Muscle of back (tissue), 11 donors: ENCODE measurements around the gene AP3B1. TPM values are rescaled to one million over a fixed set of nuclear protein-coding genes. Genes with fewer than 3 reads are reported as not detected.
"Not testable (repeated sequence)": the region's sequence is repeated elsewhere in the genome, so short reads cannot be mapped to it uniquely, and the experiment has no call there.

ENCODE experiments used
- DNase-seq, 3 donors: peaks; one replicate each; pipeline versions ENCODE4 v3.0.0 to v3.0.0-alpha.2; 2013
- polyA plus RNA-seq, 10 donors: library from polyadenylated mRNA; unstranded; fragments of 120-200 nt; gene quantifications; one replicate each; pipeline ENCODE4 v1.2.1, GENCODE V29; 2013; ENCODE audit not compliant: insufficient read length in 10 of 10

AP3B1 gene
- polyA plus RNA-seq, 10 donors = 33.2 to 46.3 (median 35.7) TPM

DNA sequence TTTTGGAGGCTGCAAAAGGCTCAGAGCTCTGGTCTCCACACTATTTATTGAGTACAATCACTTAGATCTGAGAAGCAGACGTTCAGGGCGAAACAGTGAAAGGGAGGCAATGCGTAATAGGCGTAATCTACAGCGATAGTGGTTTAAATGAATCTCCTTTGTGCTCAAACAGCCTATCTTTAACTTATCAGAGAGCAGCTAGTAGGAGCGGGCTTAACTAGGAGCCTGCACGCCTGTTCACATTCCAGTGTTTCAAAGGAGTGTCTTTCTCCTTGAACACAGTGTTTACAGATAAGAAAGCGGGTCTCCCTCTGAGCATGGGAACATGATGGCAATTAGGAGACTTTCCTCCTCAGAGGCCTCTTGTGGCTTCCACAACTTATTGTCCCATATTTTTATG, 49.4 kb downstream of the AP3B1 start:
- no peak for DNase-seq

GRCh38 chr5:78243639-78244038, 50.9 kb downstream of the AP3B1 start:
- DNase-seq = peak in 1 of 3 donors; percentile 19

- no peak for DNase-seq
These were observed 51.4 kb downstream of the AP3B1 start for GRCh38 chr5:78243091-78243490.

- DNase-seq = no peak
These were observed 52.5 kb downstream of the AP3B1 start for GRCh38 chr5:78242001-78242400.

GRCh38 chr5:78237911-78238310, 56.6 kb downstream of the AP3B1 start:
- DNase-seq = no peak

DNA sequence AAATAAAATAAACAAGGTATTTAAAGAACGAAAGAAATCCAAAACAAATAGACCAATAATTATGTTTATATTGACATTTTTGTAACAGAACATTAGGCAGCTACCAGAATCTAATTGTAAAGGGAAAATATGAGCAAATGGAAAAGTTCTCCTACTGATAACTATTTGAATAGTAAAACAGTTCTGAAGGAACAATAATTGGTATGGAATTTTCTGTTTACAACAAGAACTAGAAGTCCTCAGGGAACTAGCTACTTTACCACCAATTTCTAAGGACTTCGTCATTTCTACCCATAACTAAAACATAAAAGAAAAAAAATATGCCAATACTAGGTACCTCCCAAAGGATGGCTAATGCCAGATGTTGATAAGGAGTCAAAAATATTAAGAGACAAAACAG, 58.5 kb downstream of the AP3B1 start:
- no peak for DNase-seq

DNA sequence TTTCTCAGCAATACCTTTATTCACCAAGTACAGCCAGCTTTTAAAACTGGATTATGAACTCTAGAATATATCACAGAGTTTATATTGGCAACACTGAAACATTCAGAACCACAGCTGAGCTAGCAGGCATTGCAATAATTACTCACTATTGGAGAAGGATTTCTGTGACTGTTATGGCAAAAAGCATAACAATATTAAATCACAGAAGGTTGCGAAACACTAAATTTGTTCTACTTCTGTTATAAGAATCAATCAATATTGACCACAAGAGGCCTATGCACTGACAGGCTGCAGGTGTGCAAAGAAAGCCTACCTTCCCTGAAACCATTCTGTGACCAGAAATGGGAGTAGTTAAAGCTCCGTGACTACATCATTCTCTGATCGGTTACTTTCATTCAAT, 59.2 kb downstream of the AP3B1 start:
- peak in 1 of 3 donors; percentile 3 for DNase-seq

GRCh38 chr5:78234804-78235203, 59.7 kb downstream of the AP3B1 start:
- no peak for DNase-seq

DNA sequence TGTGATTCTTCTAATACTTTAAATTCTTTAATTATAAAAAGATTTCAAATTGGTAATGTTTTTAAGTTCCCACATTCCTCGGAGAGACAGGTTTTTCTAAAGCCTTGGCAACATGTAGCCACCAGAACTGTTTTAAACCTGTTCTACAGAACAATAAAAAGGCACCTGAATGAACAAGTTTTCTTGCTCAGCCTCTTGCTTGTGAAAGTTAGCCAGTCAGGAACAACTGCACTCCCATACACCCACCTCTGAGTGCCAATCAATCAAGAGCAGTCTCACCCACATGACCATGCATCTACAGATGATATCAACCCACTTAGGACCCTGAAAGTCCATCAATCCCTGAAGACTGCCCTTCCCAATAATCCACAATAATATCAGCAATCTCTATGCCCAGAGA, 62.3 kb downstream of the AP3B1 start:
- DNase-seq = no peak

DNA sequence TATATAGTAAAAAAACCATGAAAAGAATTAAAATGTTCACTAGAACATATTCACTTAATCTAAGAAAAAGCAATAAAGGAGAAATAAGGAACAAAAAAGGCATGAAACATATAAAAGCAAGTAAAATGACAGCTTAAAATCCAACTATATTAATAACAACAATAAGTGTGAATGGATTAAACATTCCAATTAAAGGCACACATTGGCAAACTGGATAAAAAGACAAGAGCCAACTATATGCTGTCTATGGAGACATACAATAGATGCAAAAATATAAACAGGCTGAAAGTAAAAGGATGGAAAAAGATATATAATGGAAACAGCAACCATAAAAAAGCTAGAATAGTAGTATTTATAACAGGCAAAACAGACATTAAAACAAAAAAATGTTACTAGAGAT, 70.1 kb downstream of the AP3B1 start:
- no peak for DNase-seq

- DNase-seq = no peak
These were observed 72.5 kb downstream of the AP3B1 start for GRCh38 chr5:78221964-78222451.

- DNase-seq = no peak
These were observed 73.0 kb downstream of the AP3B1 start for GRCh38 chr5:78221467-78221866.

- no peak for DNase-seq
These were observed 78.5 kb downstream of the AP3B1 start for GRCh38 chr5:78215972-78216371.

DNA sequence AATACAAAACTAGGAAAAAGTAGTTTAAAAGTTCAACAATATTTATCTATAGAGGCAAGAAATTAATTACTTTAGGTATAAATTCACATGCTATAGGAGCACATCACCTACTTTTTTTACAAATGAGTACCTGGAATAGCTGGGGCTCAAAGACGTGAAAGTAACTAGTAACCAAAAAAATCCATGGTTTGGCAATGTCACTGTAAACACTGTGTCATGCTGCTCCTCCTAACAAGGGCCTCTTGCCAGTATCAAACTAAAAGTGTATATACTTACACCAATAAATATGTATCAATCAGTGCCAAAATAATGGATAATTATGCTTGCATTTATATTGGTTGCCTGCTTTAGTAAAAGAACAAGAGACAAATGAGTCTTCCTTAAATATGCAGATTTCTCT, 78.9 kb downstream of the AP3B1 start:
- no peak for DNase-seq

- no peak for DNase-seq
These were observed 80.7 kb downstream of the AP3B1 start for GRCh38 chr5:78213799-78214198.

DNA sequence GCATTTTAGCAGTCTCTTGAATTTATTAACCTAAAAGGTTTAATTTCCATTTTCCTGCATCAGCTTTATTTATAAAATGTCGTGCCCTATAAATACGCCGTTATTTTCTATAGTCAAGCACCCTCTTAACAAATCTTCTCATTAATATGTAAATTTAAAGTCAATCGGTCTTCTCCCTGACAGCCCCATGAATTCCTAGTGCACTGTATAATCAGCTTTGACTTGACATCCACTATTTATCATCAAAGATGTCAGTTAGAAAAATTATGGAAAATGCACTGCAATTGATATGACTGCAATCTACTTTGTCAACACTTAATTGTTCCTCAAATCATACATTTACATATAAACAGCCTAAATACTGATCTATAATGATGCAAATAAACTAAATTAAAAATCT, 83.4 kb downstream of the AP3B1 start:
- no peak for DNase-seq

- DNase-seq = no peak
These were observed 90.3 kb downstream of the AP3B1 start for GRCh38 chr5:78204241-78204640.

- no peak for DNase-seq
These were observed 90.7 kb downstream of the AP3B1 start for GRCh38 chr5:78203815-78204214.

GRCh38 chr5:78190402-78190801, 104.1 kb downstream of the AP3B1 start:
- no peak for DNase-seq

- DNase-seq = not testable (repeated sequence)
These were observed 105.8 kb downstream of the AP3B1 start for GRCh38 chr5:78188681-78189080.

DNA sequence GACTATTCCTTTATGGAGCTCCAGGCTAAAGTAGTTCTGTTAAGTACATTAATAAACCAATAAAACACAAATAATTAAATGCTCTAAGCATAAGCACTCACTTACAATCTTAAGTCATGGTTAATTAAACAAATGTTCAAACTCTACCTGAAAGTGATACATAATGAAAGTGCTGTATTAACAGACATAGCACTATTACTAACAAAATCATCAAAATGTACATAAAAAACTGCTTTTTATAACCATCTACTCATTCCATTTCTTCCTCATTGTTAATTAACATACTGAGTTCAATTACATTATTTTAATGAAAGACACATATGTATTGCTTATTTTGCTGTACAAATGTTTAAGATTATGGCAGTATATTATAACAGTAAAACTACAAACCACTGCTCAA, 107.3 kb downstream of the AP3B1 start:
- DNase-seq = no peak

DNA sequence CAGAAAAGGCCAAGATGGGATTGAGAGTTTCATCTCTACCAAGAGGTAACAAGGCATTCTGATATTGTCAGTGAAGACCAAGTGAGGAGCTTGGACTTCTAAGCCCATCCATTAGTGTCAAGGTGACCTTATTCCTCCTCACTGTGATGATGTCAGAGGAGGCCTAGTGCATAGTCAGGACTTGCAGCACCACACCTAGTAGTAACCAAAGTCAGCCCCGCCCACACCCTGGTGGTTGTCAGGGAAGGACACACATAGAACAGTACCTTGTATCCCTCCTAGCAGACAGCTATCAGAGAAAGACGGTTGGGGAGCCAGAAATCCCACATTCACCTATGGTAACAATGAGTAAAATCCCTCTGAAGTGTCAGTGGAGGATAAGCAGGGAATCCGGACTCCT, 111.7 kb downstream of the AP3B1 start:
- DNase-seq = no peak

DNA sequence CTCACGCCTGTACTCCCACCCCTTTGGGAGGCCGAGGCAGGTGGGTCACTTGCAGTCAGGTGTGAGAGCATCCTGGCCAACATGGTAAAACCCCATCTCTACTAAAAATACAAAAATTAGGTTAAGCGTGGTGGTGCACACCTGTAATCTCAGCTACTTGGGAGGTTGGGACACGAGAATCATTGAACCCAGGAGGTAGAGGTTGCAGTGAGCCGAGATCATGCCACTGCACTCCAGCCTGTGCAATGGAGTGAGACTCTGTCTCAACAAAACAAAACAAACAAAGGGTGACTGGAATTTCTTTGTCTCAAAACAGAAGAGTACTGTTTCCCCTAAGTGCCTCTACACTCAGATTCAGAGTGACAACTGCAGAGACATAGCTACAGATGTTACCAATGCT, 116.1 kb downstream of the AP3B1 start:
- no peak for DNase-seq

DNA sequence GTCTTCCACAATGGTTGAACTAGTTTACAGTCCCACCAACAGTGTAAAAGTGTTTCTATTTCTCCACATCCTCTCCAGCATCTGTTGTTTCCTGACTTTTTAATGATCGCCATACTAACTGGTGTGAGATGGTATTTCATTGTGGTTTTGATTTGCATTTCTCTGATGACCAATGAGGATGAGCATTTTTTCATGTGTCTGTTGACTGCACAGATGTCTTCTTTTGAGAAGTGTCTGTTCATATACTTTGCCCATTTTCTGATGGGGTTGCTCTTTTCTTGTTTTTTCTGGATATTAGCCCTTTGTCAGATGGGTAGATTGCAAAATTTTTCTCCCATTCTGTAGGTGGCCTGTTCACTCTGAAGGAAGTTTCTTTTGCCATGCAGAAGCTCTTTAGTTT, 124.2 kb downstream of the AP3B1 start:
- DNase-seq = not testable (repeated sequence)
